ENCODE results near the gene TAGLN. TPM values are rescaled to one million over a fixed set of nuclear protein-coding genes. Genes with fewer than 3 reads are reported as not detected.

TAGLN gene
- total and polyA plus RNA-seq, 2 donors (not counting 1 experiment from before 2014, with no cell fraction given): 17.9 to 51.8 TPM

DNA sequence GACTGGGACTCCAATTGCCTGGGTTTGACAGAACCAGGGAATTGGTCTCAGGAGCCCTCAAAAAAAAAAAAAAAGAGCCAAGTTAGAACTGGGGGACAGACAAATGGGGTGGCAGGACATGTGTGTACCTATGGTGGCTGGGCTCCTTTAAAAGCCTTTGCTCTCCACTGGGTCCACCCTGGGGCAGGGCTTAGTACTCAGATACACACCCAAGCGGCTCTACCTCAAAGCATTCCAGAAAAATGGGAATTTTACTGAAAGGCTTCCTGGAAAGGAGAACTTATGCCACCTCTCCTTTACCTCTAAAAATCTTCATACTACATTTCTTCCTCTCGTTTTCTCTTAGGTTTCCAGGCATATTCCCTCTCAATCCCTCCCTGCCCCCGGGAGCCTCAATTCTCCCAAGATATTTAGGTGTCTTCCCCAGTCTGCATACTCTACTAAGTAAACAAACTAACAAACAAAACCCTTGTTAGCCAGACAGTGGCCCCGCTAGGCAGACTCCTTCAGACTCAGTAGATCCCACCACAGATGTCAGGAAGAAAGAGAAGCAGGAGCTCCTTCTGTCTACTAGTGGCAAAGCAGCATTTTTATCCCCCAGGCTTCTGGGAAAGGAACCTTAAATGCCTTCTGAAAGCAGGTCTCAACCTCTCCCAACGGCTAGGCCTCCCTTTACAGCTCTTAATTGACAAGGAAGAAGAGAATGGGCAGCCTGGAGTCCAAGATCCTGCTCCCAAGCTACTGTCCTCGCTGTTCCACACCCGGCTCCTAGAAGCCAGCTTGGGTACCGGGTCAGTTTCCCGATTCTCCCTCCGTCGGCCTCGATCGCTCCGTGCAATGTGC lies 32.0 kb downstream of the TAGLN start:
- 13% methylated on average over 14 of the region's 14 CpGs for WGBS (ENCODE audit: insufficient coverage)
- Mint-ChIP-seq H3K27me3 (no peaks in the 10 kb centered on the region), H3K4me3 (peak overlapping the region; percentile 95), H3K4me1 (peaks cover 54% of the 10 kb centered on the region), H3K27ac (peak overlapping the region; percentile 99), H3K9me3 (ENCODE audit: insufficient read depth) (no peaks in the 10 kb centered on the region)
- POLR2A ChIA-PET: interaction anchor here (0.7 to 1.8 kb wide), 7 partner anchors 42 to 416 kb away, joined by 3 to 5 read pairs (median 4); partner anchors contain the start of genes PAFAH1B2 and SIDT2
- Histone ChIP-seq H3K9me3 (ENCODE audit: control extremely low read depth in 1 of 3, control insufficient read depth in 2 of 3, insufficient read depth in 1 of 3, low read length in 2 of 3) (peaks cover 0 to 3% (median 0%) of the 10 kb centered on the region in 3 donors), H3K27ac (ENCODE audit: low read length in 2 of 2) (peak overlapping the region; percentile 82 to 84), H3K27me3 (replicated peaks in 1 of 4; ENCODE audit: control extremely low read depth in 1 of 4, control insufficient read depth in 3 of 4, insufficient read depth in 4 of 4, low read length in 3 of 4) (no peaks in the 10 kb centered on the region), H3K4me3 (ENCODE audit: control extremely low read depth in 1 of 5, extremely low read depth in 1 of 5, insufficient read depth in 1 of 5, low read depth in 2 of 5, low read length in 4 of 5) (peak overlapping the region; percentile 64 to 99 (median 91)), H3K4me1 (ENCODE audit: control insufficient read depth in 2 of 2, insufficient read depth in 2 of 2, low read length in 2 of 2) (peaks cover 34 to 43% of the 10 kb centered on the region in 2 donors), H3K9ac (ENCODE audit: low read length) (peak overlapping the region; percentile 74), H3K79me2 (ENCODE audit: control insufficient read depth, insufficient read depth, low read length) (peaks cover 62% of the 10 kb centered on the region), H3K4me2 (replicated peaks; ENCODE audit: low read depth, low read length, poor library complexity, severe bottlenecking) (peak overlapping the region; percentile 96), H4K20me1 (ENCODE audit: control insufficient read depth, insufficient read depth, low read length, poor library complexity, severe bottlenecking) (no peaks in the 10 kb centered on the region), H3K36me3 (replicated peaks in 1 of 2; ENCODE audit: control extremely low read depth in 1 of 2, control insufficient read depth in 1 of 2, extremely low read depth in 1 of 2, insufficient read depth in 2 of 2, low read length in 1 of 2) (peaks cover 3 to 40% of the 10 kb centered on the region in 2 experiments), H2AFZ (ENCODE audit: insufficient read depth, low read depth, low read length, poor library complexity, severe bottlenecking) (peak overlapping the region; percentile 85)
- TF ChIP-seq, protein P1, sequence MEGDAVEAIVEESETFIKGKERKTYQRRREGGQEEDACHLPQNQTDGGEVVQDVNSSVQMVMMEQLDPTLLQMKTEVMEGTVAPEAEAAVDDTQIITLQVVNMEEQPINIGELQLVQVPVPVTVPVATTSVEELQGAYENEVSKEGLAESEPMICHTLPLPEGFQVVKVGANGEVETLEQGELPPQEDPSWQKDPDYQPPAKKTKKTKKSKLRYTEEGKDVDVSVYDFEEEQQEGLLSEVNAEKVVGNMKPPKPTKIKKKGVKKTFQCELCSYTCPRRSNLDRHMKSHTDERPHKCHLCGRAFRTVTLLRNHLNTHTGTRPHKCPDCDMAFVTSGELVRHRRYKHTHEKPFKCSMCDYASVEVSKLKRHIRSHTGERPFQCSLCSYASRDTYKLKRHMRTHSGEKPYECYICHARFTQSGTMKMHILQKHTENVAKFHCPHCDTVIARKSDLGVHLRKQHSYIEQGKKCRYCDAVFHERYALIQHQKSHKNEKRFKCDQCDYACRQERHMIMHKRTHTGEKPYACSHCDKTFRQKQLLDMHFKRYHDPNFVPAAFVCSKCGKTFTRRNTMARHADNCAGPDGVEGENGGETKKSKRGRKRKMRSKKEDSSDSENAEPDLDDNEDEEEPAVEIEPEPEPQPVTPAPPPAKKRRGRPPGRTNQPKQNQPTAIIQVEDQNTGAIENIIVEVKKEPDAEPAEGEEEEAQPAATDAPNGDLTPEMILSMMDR (IDR thresholded peaks at IDR 0.05): no peak
- no peak for TF ChIP-seq EZH2 (IDR thresholded peaks at IDR 0.05; ENCODE audit: borderline replicate concordance, insufficient read depth, low read depth, low read length, poor library complexity, severe bottlenecking)
- DNase-seq (peak; percentile 31), ATAC-seq (ENCODE audit: low read depth) (no peak)
- CTCF ChIA-PET: interaction anchor here (0.7 to 19.9 kb wide), 16 partner anchors 10 to 1090 kb away, joined by 3 to 309 read pairs (median 4); partner anchors contain the start of genes CEP164, PAFAH1B2, SIDT2 and SIK3
- intact Hi-C loops (cut with micrococcal nuclease): loop anchor here (1.0 to 5.0 kb wide), 4 partner anchors 53 to 586 kb away; partner anchors contain the start of genes BUD13, SIDT2 and SIK3

Data from B cell (primary cell).